Progenitor cell of endocrine pancreas (in vitro differentiated cells): Measurements from ENCODE around the gene PROM1. TPM values are rescaled to one million over a fixed set of nuclear protein-coding genes. Genes with fewer than 3 reads are reported as not detected.

Source experiments
- DNase-seq: peaks from one replicate; pipeline ENCODE4 v3.0.0; 2021; ENCODE audit warnings: low spot score; ENCODE audit not compliant: unreplicated experiment
- H3K27ac Mint-ChIP-seq: 2 replicates; pipeline ENCODE4 v1.8.0; 2021; ENCODE audit warnings: mild to moderate bottlenecking, moderate library complexity, mixed read lengths
- H3K27me3 Mint-ChIP-seq: 2 replicates; pipeline ENCODE4 v1.8.0; 2021; ENCODE audit warnings: mixed read lengths
- H3K36me3 Mint-ChIP-seq: 2 replicates; pipeline ENCODE4 v1.8.0; 2022; ENCODE audit warnings: mixed read lengths; ENCODE audit not compliant: insufficient read depth
- H3K4me1 Mint-ChIP-seq: 2 replicates; pipeline ENCODE4 v1.8.0; 2021; ENCODE audit warnings: low read depth, mixed read lengths
- H3K4me3 Mint-ChIP-seq: 2 replicates; pipeline ENCODE4 v1.8.0; 2021; ENCODE audit warnings: low read depth, mild to moderate bottlenecking, moderate library complexity, mixed read lengths
- H3K9me3 Mint-ChIP-seq: 2 replicates; pipeline ENCODE4 v1.8.0; 2021; ENCODE audit warnings: low read depth, mixed read lengths
- total RNA-seq: library from RNA; stranded (reverse); gene quantifications from 2 replicates; pipeline ENCODE4 v1.2.1, GENCODE V29; 2021
- TF ChIP-seq, protein P1 (sequence below): fragments of 200-600 bp; sonication (generic); IDR thresholded peaks from one replicate; pipeline ENCODE4 v1.5.0; 2021; ENCODE audit warnings: antibody characterized with exemption, mild to moderate bottlenecking; ENCODE audit not compliant: unreplicated experiment

PROM1 gene
- total RNA-seq, 1 donor from 2014 or later = 105 TPM

DNA sequence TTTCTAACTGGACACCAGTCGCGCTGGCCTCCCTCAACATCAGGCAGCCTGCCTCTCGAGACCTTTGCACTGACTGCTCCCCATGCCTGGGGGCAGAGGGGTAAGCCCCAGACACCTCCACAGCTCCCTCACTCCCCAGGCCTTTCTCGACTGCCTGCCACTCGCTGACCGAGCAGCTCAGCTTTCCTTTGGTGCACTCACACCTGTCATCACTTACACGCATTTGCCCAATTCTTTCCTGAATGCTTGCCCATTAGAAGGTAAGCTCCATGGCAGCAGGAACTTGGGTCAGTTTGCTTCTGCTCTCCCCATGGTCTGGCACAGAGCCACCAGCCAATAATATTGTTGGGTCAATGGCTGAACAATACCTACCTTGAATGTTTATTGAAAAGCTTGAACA, 32.2 kb upstream of the PROM1 start:
- Mint-ChIP-seq H3K4me3 (no peak overlapping the region), H3K9me3 (no peaks in the 10 kb centered on the region), H3K36me3 (no peaks in the 10 kb centered on the region), H3K27me3 (peaks cover 17% of the 10 kb centered on the region), H3K27ac (no peak overlapping the region), H3K4me1 (peaks cover 10% of the 10 kb centered on the region)
- TF ChIP-seq, protein P1, sequence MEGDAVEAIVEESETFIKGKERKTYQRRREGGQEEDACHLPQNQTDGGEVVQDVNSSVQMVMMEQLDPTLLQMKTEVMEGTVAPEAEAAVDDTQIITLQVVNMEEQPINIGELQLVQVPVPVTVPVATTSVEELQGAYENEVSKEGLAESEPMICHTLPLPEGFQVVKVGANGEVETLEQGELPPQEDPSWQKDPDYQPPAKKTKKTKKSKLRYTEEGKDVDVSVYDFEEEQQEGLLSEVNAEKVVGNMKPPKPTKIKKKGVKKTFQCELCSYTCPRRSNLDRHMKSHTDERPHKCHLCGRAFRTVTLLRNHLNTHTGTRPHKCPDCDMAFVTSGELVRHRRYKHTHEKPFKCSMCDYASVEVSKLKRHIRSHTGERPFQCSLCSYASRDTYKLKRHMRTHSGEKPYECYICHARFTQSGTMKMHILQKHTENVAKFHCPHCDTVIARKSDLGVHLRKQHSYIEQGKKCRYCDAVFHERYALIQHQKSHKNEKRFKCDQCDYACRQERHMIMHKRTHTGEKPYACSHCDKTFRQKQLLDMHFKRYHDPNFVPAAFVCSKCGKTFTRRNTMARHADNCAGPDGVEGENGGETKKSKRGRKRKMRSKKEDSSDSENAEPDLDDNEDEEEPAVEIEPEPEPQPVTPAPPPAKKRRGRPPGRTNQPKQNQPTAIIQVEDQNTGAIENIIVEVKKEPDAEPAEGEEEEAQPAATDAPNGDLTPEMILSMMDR = no peak
- DNase-seq = no peak

DNA sequence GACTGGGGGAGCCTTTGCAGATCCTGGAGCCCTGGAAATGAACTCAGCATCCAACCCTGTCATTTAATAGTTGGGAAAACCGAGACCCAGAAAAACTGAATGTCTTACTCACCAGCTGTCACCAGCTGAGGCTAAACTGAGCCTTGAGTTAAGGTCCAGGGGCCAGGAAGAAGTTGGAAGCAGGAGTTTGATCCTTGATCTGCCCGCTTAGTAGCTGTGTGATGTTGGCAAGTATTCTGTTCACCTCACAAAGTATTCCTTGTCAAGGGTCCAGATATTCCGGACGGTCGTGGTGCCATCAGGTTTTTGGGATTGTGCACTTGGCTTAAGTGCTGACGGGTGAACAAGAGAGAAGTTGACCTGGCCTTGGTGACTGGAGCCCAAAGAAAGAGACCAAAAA, 30.7 kb upstream of the PROM1 start:
- no peaks in the 10 kb centered on the region for H3K9me3 Mint-ChIP-seq
- no peak for DNase-seq

DNA sequence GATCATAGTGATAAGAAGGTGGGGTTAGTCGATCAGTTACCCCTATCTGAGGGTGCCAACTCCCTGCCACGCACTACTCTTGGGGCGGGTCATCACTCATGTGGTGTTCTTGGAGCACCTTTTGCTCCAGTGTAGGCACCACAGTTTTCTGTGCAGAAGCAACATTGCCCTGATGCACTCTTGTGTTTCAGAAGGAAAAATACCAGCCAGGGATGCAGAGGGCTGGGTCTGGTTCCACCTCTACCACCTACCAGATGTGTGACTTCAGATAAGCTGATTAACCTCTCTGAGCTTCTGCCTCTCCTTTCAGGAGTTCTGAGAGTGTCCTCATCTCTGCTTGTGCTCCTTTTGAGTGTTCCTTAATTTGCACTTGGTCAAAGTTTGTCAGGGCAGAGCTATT, 29.9 kb upstream of the PROM1 start:
- peaks cover 5% of the 10 kb centered on the region for H3K27me3 Mint-ChIP-seq
- TF ChIP-seq, protein P1 = no peak
- H3K4me3 Mint-ChIP-seq = no peak overlapping the region
- no peaks in the 10 kb centered on the region for H3K36me3 Mint-ChIP-seq
- no peak for DNase-seq
- H3K9me3 Mint-ChIP-seq = no peaks in the 10 kb centered on the region
- peaks cover 10% of the 10 kb centered on the region for H3K4me1 Mint-ChIP-seq
- H3K27ac Mint-ChIP-seq = no peak overlapping the region

More for the DNA sequence above, 30.7 kb upstream of the PROM1 start:
- Mint-ChIP-seq H3K36me3 (no peaks in the 10 kb centered on the region), H3K4me3 (no peak overlapping the region), H3K27me3 (peaks cover 8% of the 10 kb centered on the region), H3K4me1 (peaks cover 10% of the 10 kb centered on the region), H3K27ac (no peak overlapping the region)
- TF ChIP-seq, protein P1 = no peak

DNA sequence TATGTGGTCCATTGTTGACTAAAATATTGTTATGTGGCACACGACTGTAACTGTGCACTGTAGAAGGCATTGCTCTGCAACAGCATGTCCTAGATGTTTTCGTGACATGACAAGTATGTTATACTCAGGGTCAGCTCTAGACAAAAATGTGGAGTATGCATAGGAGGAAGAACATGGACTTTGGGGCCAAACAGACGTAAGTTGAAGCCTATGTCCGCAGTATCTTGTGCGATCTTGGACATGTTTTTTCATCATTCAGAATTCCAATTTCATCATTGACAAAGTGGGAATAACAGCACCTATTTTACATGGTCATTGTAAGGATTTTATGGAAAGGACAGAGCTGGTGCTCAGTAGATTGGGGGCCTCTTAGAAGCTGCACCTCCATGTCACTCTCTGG, 27.7 kb upstream of the PROM1 start:
- Mint-ChIP-seq H3K27me3 (peaks cover 8% of the 10 kb centered on the region), H3K36me3 (no peaks in the 10 kb centered on the region), H3K4me1 (peaks cover 6% of the 10 kb centered on the region), H3K4me3 (no peak overlapping the region), H3K9me3 (no peaks in the 10 kb centered on the region), H3K27ac (no peak overlapping the region)
- DNase-seq = no peak
- TF ChIP-seq, protein P1 = no peak

DNA sequence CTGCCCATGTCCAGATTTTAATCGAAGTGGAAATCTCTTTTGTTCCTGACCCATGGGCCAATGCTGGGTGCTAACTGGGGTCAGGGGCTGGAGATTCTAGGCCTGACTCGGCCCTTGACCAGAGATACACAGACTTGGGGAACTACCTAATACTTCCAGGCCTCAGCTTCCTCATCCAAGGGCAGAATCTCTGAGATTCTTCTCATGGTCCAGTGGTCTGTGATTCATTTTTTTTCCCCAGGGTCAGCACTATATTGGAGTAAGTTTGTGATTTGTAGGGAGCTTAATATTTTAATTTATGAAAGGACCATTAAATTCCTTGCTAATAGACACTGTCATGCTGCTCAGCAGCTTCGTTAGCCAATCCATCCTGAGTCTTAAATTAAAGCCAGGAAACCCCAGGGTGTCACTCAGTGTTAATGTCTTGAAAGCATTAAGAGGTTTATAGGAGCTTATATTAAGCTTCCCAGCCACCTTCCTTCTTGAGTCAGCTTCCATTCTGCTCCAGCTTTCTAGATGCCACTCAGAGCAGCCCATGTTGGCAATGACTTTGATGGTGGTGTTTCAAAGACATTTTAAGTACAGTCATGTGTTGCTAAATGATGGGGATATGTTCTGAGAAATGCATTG, 27.0 kb upstream of the PROM1 start:
- H3K4me1 Mint-ChIP-seq = no peaks in the 10 kb centered on the region
- H3K27ac Mint-ChIP-seq = no peak overlapping the region
- no peak overlapping the region for H3K4me3 Mint-ChIP-seq
- DNase-seq = no peak
- H3K36me3 Mint-ChIP-seq = no peaks in the 10 kb centered on the region
- TF ChIP-seq, protein P1 = no peak
- peaks cover 8% of the 10 kb centered on the region for H3K27me3 Mint-ChIP-seq
- no peaks in the 10 kb centered on the region for H3K9me3 Mint-ChIP-seq
